Heart left ventricle (tissue), 13 donors: ENCODE measurements around the gene RSU1.

Source experiments
- POLR2A ChIP-seq, 2 donors: fragments of 450-650 bp; IDR thresholded peaks; one replicate each; pipeline ENCODE4 v1.6.1; 2017; ENCODE audit warnings: antibody characterized with exemption in 2 of 2, mild to moderate bottlenecking in 2 of 2, moderate library complexity in 2 of 2
- TF ChIP-seq, protein P1 (sequence below), 12 donors: fragments of 200-600 bp; sonication (generic) in 4 of 12; IDR thresholded peaks; one replicate each; pipeline versions ENCODE4 v1.5.0 to v1.8.0; 2018 to 2022; ENCODE audit warnings: antibody characterized with exemption in 12 of 12, mild to moderate bottlenecking in 5 of 12
- donor health status: ischemic (EF 13 %, LVEDD 7.1; RV severe dilation, severe dysfunction).
- donor health status: DM: no; HTN: yes; CAD: no.
- donor health status: DM: no; HTN: no; CAD: no.
- donor health status: ischemic (EF 25% LVEDD 6.9; RV normal size, moderate dysfunction).
- donor health status: ischemic (EF 25% LVEDD 5.7; RV mildly dilated, moderate dysfunction).
- donor health status: ischemic (EF 35%, LVEDD 5.7; RV mildly dilated, moderate dysfunction).
- donor health status: nonischemic (EF 11% LVEDD 7.7; RV severe dilation, severe dysfunction).
- donor health status: DM: yes; HTN: yes; CAD: no.
- donor health status: PGD.
- donor health status: ischemic (EF 29% LVEDD 5.4; RV normal size, mild dysfunction).
- donor health status: nonischemic (EF 23%, LVEDD 6.1; RV moderate dilation, normal function).

DNA sequence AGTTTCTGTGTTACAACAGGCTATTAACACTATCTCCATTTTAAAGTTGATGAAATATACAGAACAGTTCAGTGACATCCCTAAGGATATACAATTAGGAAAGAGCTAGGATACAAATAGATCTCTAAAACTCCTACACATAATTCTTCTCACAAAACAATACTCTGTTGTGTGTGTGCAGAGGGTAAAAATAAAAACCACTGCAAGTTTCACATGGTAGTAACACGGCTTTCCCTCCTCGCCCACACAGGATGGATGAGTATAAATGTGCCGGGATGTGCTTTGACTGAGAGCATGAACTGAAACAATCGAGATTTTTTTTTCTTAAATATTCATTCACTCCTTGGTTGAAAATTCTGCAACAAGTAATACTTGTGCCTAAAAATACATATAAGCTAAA is 164.0 kb downstream of the RSU1 start:
- TF ChIP-seq, protein P1, sequence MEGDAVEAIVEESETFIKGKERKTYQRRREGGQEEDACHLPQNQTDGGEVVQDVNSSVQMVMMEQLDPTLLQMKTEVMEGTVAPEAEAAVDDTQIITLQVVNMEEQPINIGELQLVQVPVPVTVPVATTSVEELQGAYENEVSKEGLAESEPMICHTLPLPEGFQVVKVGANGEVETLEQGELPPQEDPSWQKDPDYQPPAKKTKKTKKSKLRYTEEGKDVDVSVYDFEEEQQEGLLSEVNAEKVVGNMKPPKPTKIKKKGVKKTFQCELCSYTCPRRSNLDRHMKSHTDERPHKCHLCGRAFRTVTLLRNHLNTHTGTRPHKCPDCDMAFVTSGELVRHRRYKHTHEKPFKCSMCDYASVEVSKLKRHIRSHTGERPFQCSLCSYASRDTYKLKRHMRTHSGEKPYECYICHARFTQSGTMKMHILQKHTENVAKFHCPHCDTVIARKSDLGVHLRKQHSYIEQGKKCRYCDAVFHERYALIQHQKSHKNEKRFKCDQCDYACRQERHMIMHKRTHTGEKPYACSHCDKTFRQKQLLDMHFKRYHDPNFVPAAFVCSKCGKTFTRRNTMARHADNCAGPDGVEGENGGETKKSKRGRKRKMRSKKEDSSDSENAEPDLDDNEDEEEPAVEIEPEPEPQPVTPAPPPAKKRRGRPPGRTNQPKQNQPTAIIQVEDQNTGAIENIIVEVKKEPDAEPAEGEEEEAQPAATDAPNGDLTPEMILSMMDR (IDR thresholded peaks at IDR 0.05) = no peak
- TF ChIP-seq POLR2A (IDR thresholded peaks at IDR 0.05) = no peak
